Neutrophil (primary cell): ENCODE data around the gene LYPD6B.

Source experiments
- H3K27ac ChIP-seq: fragments of 200-600 bp; sonication (generic); 2 replicates; pipeline ENCODE4 v1.5.1; 2016; ENCODE audit warnings: mild to moderate bottlenecking, moderate library complexity
- H3K27me3 ChIP-seq: fragments of 200-600 bp; sonication (generic); 2 replicates; pipeline ENCODE4 v1.6.0; 2016; ENCODE audit warnings: mild to moderate bottlenecking
- H3K36me3 ChIP-seq: fragments of 200-600 bp; sonication (generic); 2 replicates; pipeline ENCODE4 v1.5.1; 2017
- H3K4me1 ChIP-seq, 2 experiments: fragments of 200-600 bp in 1 of 2; sonication (generic) in 1 of 2; 1 replicate in 1 of 2; 2 replicates in 1 of 2; pipeline versions ENCODE4 v1.5.1 to v1.6.1; 2013 to 2016; ENCODE audit warnings: low read depth in 1 of 2, low read length in 1 of 2, mild to moderate bottlenecking in 1 of 2, moderate library complexity in 1 of 2; ENCODE audit not compliant: control insufficient read depth in 1 of 2, insufficient read depth in 1 of 2
- H3K4me3 ChIP-seq, 2 experiments: fragments of 200-600 bp in 1 of 2; sonication (generic) in 1 of 2; 1 replicate in 1 of 2; 2 replicates in 1 of 2; pipeline ENCODE4 v1.5.1; 2013 to 2016; ENCODE audit warnings: low read depth in 1 of 2, low read length in 1 of 2, mild to moderate bottlenecking in 1 of 2, moderate library complexity in 1 of 2
- H3K9me3 ChIP-seq: fragments of 200-600 bp; sonication (generic); 2 replicates; pipeline ENCODE4 v1.5.1; 2016
- TF ChIP-seq, protein P1 (sequence below): fragments of 200-600 bp; sonication (generic); IDR thresholded peaks from 2 replicates; pipeline ENCODE4 v1.5.1; 2016; ENCODE audit warnings: antibody characterized with exemption

Gene LYPD6B

GRCh38 chr2:149028377-149028776 lies 10.1 kb upstream of the LYPD6B start:
- H3K4me3 ChIP-seq = no peak overlapping the region
- H3K27ac ChIP-seq = no peak overlapping the region
- TF ChIP-seq, protein P1, sequence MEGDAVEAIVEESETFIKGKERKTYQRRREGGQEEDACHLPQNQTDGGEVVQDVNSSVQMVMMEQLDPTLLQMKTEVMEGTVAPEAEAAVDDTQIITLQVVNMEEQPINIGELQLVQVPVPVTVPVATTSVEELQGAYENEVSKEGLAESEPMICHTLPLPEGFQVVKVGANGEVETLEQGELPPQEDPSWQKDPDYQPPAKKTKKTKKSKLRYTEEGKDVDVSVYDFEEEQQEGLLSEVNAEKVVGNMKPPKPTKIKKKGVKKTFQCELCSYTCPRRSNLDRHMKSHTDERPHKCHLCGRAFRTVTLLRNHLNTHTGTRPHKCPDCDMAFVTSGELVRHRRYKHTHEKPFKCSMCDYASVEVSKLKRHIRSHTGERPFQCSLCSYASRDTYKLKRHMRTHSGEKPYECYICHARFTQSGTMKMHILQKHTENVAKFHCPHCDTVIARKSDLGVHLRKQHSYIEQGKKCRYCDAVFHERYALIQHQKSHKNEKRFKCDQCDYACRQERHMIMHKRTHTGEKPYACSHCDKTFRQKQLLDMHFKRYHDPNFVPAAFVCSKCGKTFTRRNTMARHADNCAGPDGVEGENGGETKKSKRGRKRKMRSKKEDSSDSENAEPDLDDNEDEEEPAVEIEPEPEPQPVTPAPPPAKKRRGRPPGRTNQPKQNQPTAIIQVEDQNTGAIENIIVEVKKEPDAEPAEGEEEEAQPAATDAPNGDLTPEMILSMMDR = no peak
- H3K27me3 ChIP-seq = no peaks in the 10 kb centered on the region
- H3K36me3 ChIP-seq = no peaks in the 10 kb centered on the region
- peaks cover 7 to 14% of the 10 kb centered on the region in 2 experiments for H3K4me1 ChIP-seq
- no peaks in the 10 kb centered on the region for H3K9me3 ChIP-seq

GRCh38 chr2:149028891-149029290 lies 9.6 kb upstream of the LYPD6B start:
- no peak overlapping the region for H3K4me3 ChIP-seq
- no peaks in the 10 kb centered on the region for H3K27me3 ChIP-seq
- TF ChIP-seq, protein P1 = no peak
- no peaks in the 10 kb centered on the region for H3K36me3 ChIP-seq
- no peak overlapping the region for H3K27ac ChIP-seq
- no peaks in the 10 kb centered on the region for H3K9me3 ChIP-seq
- H3K4me1 ChIP-seq = peaks cover 7 to 14% of the 10 kb centered on the region in 2 experiments

DNA sequence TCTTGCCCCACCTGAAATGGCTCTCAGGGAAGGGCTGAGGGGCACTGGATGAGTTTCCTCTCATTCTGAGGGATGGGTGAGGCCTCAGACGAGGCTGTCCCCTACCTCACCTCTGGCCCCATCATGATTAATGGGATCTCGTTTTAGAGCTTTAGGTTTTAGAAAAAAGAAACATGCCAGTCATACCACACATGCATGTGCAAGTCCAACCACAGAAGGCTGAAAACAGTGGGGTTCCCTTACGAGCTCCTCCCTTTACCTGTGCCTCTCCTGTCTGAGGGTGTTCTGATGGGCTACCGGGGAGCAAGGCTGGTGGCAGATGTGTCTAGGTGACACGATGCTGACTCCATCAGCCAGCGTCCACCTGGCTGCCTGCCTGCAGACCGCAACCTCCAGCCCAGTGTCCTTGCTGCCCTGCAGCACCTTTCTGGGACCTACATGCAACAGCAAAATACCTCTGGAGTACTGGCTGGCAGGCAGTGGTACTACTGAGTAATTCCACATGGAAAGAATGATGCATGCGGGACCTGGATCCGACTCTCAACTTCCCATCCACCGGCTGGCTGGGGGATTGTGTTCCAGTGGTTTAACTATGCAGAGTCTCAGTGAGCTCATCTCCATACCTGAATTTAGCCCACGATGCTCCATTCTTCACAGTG lies 9.1 kb upstream of the LYPD6B start:
- Histone ChIP-seq H3K4me3 (no peak overlapping the region), H3K9me3 (no peaks in the 10 kb centered on the region), H3K4me1 (peaks cover 7 to 14% of the 10 kb centered on the region in 2 experiments), H3K27ac (no peak overlapping the region), H3K36me3 (no peaks in the 10 kb centered on the region), H3K27me3 (no peaks in the 10 kb centered on the region)
- TF ChIP-seq, protein P1 = no peak

GRCh38 chr2:149031396-149031795 lies 7.1 kb upstream of the LYPD6B start:
- TF ChIP-seq, protein P1 = no peak
- H3K4me1 ChIP-seq = peaks cover 7 to 14% of the 10 kb centered on the region in 2 experiments
- no peak overlapping the region for H3K4me3 ChIP-seq
- H3K36me3 ChIP-seq = no peaks in the 10 kb centered on the region
- H3K27ac ChIP-seq = no peak overlapping the region
- H3K9me3 ChIP-seq = no peaks in the 10 kb centered on the region
- H3K27me3 ChIP-seq = peaks cover 8% of the 10 kb centered on the region

GRCh38 chr2:149033716-149034115 lies 4.8 kb upstream of the LYPD6B start:
- TF ChIP-seq, protein P1 = no peak
- Histone ChIP-seq H3K4me1 (peaks cover 4 to 6% of the 10 kb centered on the region in 2 experiments), H3K9me3 (no peaks in the 10 kb centered on the region), H3K27me3 (peaks cover 31% of the 10 kb centered on the region), H3K36me3 (no peaks in the 10 kb centered on the region), H3K4me3 (no peak overlapping the region), H3K27ac (no peak overlapping the region)
